ENCODE results near the gene WDFY1. TPM values are rescaled to one million over a fixed set of nuclear protein-coding genes. Genes with fewer than 3 reads are reported as not detected.
"Not testable (repeated sequence)": the region's sequence is repeated elsewhere in the genome, so short reads cannot be mapped to it uniquely, and the experiment has no call there.

WDFY1 gene
- total and polyA plus RNA-seq, 9 donors, result 24.7 to 39.5 (median 27.5) TPM

- H3K4me3 ChIP-seq (ENCODE audit: low read length), result no peak overlapping the region
- no peaks in the 10 kb centered on the region for H3K27me3 ChIP-seq (ENCODE audit: control insufficient read depth, insufficient read depth, low read length)
- H3K36me3 ChIP-seq (ENCODE audit: control insufficient read depth, insufficient read depth, low read length), result peaks cover 3% of the 10 kb centered on the region
- no CpG with 5 or more reads among the region's 4 CpGs for WGBS (ENCODE audit: insufficient coverage)
- no peaks in the 10 kb centered on the region for H3K9me3 ChIP-seq (replicated peaks; ENCODE audit: control insufficient read depth, low read depth, low read length)
- DNase-seq, result no peak
- peaks cover 18% of the 10 kb centered on the region for H3K4me1 ChIP-seq (ENCODE audit: control insufficient read depth, insufficient read depth, low read length)
- no peak overlapping the region for H3K27ac ChIP-seq (ENCODE audit: low read length)
Observed at GRCh38 chr2:223945755-223946154, 620 bp upstream of the WDFY1 start.

GRCh38 chr2:223944166-223944702, 901 bp downstream of the WDFY1 start:
- WGBS (ENCODE audit: insufficient coverage), result under 1% methylated on average over 46 of the region's 46 CpGs
- peak overlapping the region; percentile 80 for H3K4me3 ChIP-seq (ENCODE audit: low read length)
- DNase-seq, result peak; percentile 50

GRCh38 chr2:223943561-223944008, 1.6 kb downstream of the WDFY1 start:
- no peaks in the 10 kb centered on the region for H3K9me3 ChIP-seq (replicated peaks; ENCODE audit: control insufficient read depth, low read depth, low read length)
- peak overlapping the region; percentile 87 for H3K27ac ChIP-seq (ENCODE audit: low read length)
- H3K4me1 ChIP-seq (ENCODE audit: control insufficient read depth, insufficient read depth, low read length), result peaks cover 18% of the 10 kb centered on the region
- DNase-seq, result peak; percentile 59
- H3K4me3 ChIP-seq (ENCODE audit: low read length), result peak overlapping the region; percentile 80
- peaks cover 3% of the 10 kb centered on the region for H3K36me3 ChIP-seq (ENCODE audit: control insufficient read depth, insufficient read depth, low read length)
- no peaks in the 10 kb centered on the region for H3K27me3 ChIP-seq (ENCODE audit: control insufficient read depth, insufficient read depth, low read length)
- 17% methylated on average over 1 of the region's 7 CpGs for WGBS (ENCODE audit: insufficient coverage)

More at GRCh38 chr2:223944166-223944702, 901 bp downstream of the WDFY1 start:
- Histone ChIP-seq H3K27me3 (ENCODE audit: control insufficient read depth, insufficient read depth, low read length) (no peaks in the 10 kb centered on the region), H3K27ac (ENCODE audit: low read length) (peak overlapping the region; percentile 87), H3K9me3 (replicated peaks; ENCODE audit: control insufficient read depth, low read depth, low read length) (no peaks in the 10 kb centered on the region), H3K4me1 (ENCODE audit: control insufficient read depth, insufficient read depth, low read length) (peaks cover 18% of the 10 kb centered on the region), H3K36me3 (ENCODE audit: control insufficient read depth, insufficient read depth, low read length) (peaks cover 3% of the 10 kb centered on the region)

GRCh38 chr2:223943135-223943534, 2.0 kb downstream of the WDFY1 start:
- Histone ChIP-seq H3K4me3 (ENCODE audit: low read length) (peak overlapping the region; percentile 80), H3K27ac (ENCODE audit: low read length) (peak overlapping the region; percentile 87), H3K9me3 (replicated peaks; ENCODE audit: control insufficient read depth, low read depth, low read length) (no peaks in the 10 kb centered on the region), H3K4me1 (ENCODE audit: control insufficient read depth, insufficient read depth, low read length) (peaks cover 18% of the 10 kb centered on the region), H3K36me3 (ENCODE audit: control insufficient read depth, insufficient read depth, low read length) (peaks cover 3% of the 10 kb centered on the region), H3K27me3 (ENCODE audit: control insufficient read depth, insufficient read depth, low read length) (no peaks in the 10 kb centered on the region)
- WGBS (ENCODE audit: insufficient coverage), result 50% methylated on average over 1 of the region's 1 CpG
- DNase-seq, result no peak

- Histone ChIP-seq H3K4me1 (ENCODE audit: control insufficient read depth, insufficient read depth, low read length) (peaks cover 16% of the 10 kb centered on the region), H3K4me3 (ENCODE audit: low read length) (no peak overlapping the region)
Observed at GRCh38 chr2:223941579-223942277, 3.4 kb downstream of the WDFY1 start.

GRCh38 chr2:223939438-223939837, 5.7 kb downstream of the WDFY1 start:
- not testable (repeated sequence) for H3K4me3 ChIP-seq (ENCODE audit: low read length); DNase-seq; H3K27me3 ChIP-seq (ENCODE audit: control insufficient read depth, insufficient read depth, low read length); H3K9me3 ChIP-seq (replicated peaks; ENCODE audit: control insufficient read depth, low read depth, low read length); H3K36me3 ChIP-seq (ENCODE audit: control insufficient read depth, insufficient read depth, low read length); H3K27ac ChIP-seq (ENCODE audit: low read length)
- WGBS (ENCODE audit: insufficient coverage), result no CpG with 5 or more reads among the region's 2 CpGs
- peaks cover 19% of the 10 kb centered on the region for H3K4me1 ChIP-seq (ENCODE audit: control insufficient read depth, insufficient read depth, low read length)

More at GRCh38 chr2:223941579-223942277, 3.4 kb downstream of the WDFY1 start:
- Histone ChIP-seq H3K27ac (ENCODE audit: low read length) (no peak overlapping the region), H3K27me3 (ENCODE audit: control insufficient read depth, insufficient read depth, low read length) (no peaks in the 10 kb centered on the region), H3K9me3 (replicated peaks; ENCODE audit: control insufficient read depth, low read depth, low read length) (no peaks in the 10 kb centered on the region), H3K36me3 (ENCODE audit: control insufficient read depth, insufficient read depth, low read length) (peaks cover 3% of the 10 kb centered on the region)
- DNase-seq, result no peak
- 73% methylated on average over 5 of the region's 12 CpGs for WGBS (ENCODE audit: insufficient coverage)

GRCh38 chr2:223937535-223937934, 7.6 kb downstream of the WDFY1 start:
- Histone ChIP-seq H3K27ac (ENCODE audit: low read length) (peak overlapping the region; percentile 51), H3K27me3 (ENCODE audit: control insufficient read depth, insufficient read depth, low read length) (no peaks in the 10 kb centered on the region), H3K9me3 (replicated peaks; ENCODE audit: control insufficient read depth, low read depth, low read length) (no peaks in the 10 kb centered on the region), H3K36me3 (ENCODE audit: control insufficient read depth, insufficient read depth, low read length) (peaks cover 3% of the 10 kb centered on the region), H3K4me3 (ENCODE audit: low read length) (no peak overlapping the region), H3K4me1 (ENCODE audit: control insufficient read depth, insufficient read depth, low read length) (peaks cover 18% of the 10 kb centered on the region)
- no peak for DNase-seq
- no CpG with 5 or more reads among the region's 1 CpG for WGBS (ENCODE audit: insufficient coverage)

- peaks cover 18% of the 10 kb centered on the region for H3K4me1 ChIP-seq (ENCODE audit: control insufficient read depth, insufficient read depth, low read length)
- no CpG with 5 or more reads among the region's 5 CpGs for WGBS (ENCODE audit: insufficient coverage)
- H3K9me3 ChIP-seq (replicated peaks; ENCODE audit: control insufficient read depth, low read depth, low read length), result no peaks in the 10 kb centered on the region
- no peaks in the 10 kb centered on the region for H3K27me3 ChIP-seq (ENCODE audit: control insufficient read depth, insufficient read depth, low read length)
- DNase-seq, result no peak
- H3K27ac ChIP-seq (ENCODE audit: low read length), result no peak overlapping the region
- peaks cover 3% of the 10 kb centered on the region for H3K36me3 ChIP-seq (ENCODE audit: control insufficient read depth, insufficient read depth, low read length)
- H3K4me3 ChIP-seq (ENCODE audit: low read length), result no peak overlapping the region
Observed at GRCh38 chr2:223936862-223937326, 8.2 kb downstream of the WDFY1 start.

- H3K4me1 ChIP-seq (ENCODE audit: control insufficient read depth, insufficient read depth, low read length), result peaks cover 12% of the 10 kb centered on the region
- H3K4me3 ChIP-seq (ENCODE audit: low read length), result no peak overlapping the region
Observed at GRCh38 chr2:223935459-223936125, 9.5 kb downstream of the WDFY1 start.

GRCh38 chr2:223934870-223935269, 10.3 kb downstream of the WDFY1 start:
- Histone ChIP-seq H3K9me3 (replicated peaks; ENCODE audit: control insufficient read depth, low read depth, low read length) (no peaks in the 10 kb centered on the region), H3K27me3 (ENCODE audit: control insufficient read depth, insufficient read depth, low read length) (no peaks in the 10 kb centered on the region), H3K27ac (ENCODE audit: low read length) (no peak overlapping the region), H3K4me3 (ENCODE audit: low read length) (no peak overlapping the region), H3K4me1 (ENCODE audit: control insufficient read depth, insufficient read depth, low read length) (peaks cover 12% of the 10 kb centered on the region), H3K36me3 (ENCODE audit: control insufficient read depth, insufficient read depth, low read length) (no peaks in the 10 kb centered on the region)
- no peak for DNase-seq
- WGBS (ENCODE audit: insufficient coverage), result 63% methylated on average over 1 of the region's 6 CpGs

More at GRCh38 chr2:223935459-223936125, 9.5 kb downstream of the WDFY1 start:
- no peaks in the 10 kb centered on the region for H3K9me3 ChIP-seq (replicated peaks; ENCODE audit: control insufficient read depth, low read depth, low read length)
- no peaks in the 10 kb centered on the region for H3K36me3 ChIP-seq (ENCODE audit: control insufficient read depth, insufficient read depth, low read length)
- no peak for DNase-seq
- H3K27me3 ChIP-seq (ENCODE audit: control insufficient read depth, insufficient read depth, low read length), result no peaks in the 10 kb centered on the region
- no peak overlapping the region for H3K27ac ChIP-seq (ENCODE audit: low read length)

Measured in muscle of leg (tissue), 11 donors.